Measurements from ENCODE around the gene CBX4.

DNA sequence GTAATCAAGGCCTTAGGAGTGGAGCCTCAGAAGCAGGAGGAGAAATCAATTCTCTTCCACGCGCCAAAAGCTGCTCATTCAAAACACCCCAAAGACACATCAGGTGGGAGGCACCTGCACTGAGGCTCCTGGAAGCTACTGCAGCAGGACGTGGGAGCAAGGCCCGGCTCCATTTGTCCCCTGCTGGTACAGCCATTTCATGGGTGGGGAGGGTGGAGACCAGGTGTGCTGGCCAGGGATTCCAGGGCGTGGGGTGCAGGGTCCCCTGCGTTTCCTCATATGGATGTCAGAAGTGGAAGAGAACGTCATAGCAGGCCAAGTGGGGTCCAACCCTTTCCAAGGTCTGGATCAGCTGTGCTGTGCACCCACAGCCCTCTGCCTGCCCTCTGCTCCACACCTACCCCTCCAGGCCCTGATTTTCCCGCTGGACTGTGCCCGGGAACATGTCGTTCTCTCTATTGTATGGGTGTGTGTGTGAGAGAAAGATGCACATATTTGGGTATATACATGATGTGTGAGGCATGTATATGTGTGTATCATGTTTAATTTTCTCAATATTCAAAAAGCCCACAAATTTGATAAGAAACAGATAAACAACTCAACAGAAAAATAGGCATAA is 39.2 kb upstream of the CBX4 start:
- TF ChIP-seq, protein P1, sequence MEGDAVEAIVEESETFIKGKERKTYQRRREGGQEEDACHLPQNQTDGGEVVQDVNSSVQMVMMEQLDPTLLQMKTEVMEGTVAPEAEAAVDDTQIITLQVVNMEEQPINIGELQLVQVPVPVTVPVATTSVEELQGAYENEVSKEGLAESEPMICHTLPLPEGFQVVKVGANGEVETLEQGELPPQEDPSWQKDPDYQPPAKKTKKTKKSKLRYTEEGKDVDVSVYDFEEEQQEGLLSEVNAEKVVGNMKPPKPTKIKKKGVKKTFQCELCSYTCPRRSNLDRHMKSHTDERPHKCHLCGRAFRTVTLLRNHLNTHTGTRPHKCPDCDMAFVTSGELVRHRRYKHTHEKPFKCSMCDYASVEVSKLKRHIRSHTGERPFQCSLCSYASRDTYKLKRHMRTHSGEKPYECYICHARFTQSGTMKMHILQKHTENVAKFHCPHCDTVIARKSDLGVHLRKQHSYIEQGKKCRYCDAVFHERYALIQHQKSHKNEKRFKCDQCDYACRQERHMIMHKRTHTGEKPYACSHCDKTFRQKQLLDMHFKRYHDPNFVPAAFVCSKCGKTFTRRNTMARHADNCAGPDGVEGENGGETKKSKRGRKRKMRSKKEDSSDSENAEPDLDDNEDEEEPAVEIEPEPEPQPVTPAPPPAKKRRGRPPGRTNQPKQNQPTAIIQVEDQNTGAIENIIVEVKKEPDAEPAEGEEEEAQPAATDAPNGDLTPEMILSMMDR (IDR thresholded peaks at IDR 0.05) = no peak
- TF ChIP-seq POLR2AphosphoS5 (IDR thresholded peaks at IDR 0.05) = no peak
